Activated naive CD4-positive, alpha-beta T cell treated with anti-CD3 and anti-CD28 coated beads, Interleukin-2, amount 50 U/mL, for 16 hours (primary cell): Measurements from ENCODE around the gene DRD3.
A peak's percentile ranks its signal among the peaks of the same experiment; 100 is the strongest.

ENCODE experiments used
- DNase-seq: peaks from one replicate; pipeline ENCODE4 v3.0.0-alpha.2; 2020

Gene DRD3

DNA sequence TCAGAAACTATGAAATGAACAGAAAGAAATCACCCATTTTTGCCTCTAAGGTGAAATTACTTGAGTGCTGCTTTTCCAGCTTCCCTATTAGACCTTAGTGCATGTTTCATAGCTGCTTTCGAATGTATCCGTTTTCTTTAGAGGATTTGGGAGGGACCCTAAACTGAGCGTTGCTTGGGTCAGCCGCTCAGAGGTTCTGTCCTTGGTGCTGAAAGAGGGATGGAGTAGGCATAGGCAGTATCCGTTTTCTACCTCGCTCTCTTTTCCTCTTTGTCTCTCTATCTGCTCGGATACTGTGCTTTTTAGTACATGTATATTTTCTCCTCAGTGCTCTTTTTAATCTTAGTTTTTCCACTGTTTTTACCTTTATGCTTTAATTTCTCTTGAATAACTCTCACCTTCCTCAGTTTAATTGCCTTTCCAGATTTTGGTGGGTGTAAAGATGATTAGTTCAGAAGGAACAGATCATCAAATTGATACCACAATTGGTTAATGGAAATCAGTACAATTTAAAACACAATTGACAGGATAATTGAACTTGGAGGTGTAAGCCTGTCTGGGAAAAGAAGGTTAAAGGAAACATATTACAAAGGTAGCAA is at the start of gene DRD3:
Gene DRD3, minus strand, starts transcription at position 283 of the 599 bp plus-strand sequence. CDS start 7,060 bp downstream, outside the sequence.
- no peak for DNase-seq

DNA sequence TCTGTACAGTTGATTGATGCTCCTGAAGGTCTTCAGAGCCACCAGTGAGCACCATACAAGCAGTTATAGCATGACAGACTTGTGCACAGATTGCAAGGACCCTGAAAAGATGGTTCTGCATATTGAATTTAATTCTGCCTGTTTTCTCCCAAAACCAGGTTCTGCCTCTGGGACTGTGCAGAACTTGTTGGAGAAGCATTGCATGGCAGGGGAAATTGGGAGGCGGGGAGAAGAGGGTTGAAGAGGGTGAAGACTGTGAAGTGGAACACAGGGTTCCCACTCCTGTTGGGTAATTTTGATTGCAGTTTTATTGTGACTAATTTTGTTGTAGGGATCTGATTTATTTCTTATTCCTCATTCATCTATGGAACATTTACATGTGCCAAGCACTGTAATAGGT is 48.2 kb upstream of the DRD3 start:
- no peak for DNase-seq

DNA sequence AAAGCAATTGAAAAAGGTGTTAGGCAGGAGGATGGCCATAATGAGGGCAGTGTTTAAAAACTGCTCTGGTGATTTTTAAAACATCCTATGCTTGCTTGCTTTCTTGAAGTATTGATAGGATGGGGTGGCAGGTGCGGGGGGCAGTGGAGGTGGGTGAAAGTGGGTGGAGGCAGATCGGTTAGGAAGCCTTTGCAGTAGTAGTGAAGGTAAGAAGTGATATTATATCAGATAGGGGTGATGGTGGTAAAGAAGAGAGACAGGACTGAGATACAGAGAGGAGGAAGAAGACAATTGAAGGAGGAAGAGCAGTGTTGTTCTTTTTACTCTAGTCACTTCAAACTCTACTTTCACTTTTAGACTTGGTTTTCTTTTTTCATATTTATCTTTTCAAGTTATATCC is 47.5 kb upstream of the DRD3 start:
- DNase-seq = no peak

DNA sequence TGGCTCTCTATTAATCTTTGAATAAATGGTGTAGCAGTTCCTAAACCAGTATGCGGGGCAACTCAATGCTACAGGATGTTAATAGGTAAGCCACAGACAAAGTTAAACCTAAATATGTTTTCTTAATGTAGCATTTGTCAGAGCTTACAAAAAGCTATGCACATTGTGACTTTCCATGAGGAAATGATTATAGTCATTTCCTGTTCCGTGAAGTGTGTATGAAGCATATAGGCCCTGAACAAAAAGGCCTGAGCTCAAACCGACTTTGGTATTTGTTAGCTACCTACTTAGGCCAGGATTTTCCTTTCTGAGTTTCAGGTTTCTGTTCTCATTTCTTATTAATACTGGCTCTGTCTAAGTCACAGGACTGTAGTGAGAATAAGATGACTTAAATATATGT is 44.3 kb upstream of the DRD3 start:
- DNase-seq = no peak

DNA sequence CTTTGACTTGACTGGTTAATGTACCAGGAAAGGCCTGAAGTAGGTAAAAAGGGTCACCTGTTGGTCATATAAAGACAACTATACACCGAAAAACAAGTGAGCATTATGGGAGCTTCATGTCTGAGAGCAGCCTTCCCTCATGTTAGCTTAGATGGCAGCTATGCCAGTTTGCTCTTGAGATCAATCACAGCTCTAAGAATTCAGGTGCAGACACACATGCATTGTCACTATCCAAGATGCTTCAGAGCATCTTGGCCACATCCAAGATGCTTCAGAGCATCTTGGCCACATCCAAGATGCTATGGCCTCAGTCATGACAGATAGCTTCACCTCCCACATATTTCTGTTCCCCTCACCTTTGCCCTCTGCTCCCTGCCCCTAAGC is 43.0 kb upstream of the DRD3 start:
- DNase-seq = no peak

DNA sequence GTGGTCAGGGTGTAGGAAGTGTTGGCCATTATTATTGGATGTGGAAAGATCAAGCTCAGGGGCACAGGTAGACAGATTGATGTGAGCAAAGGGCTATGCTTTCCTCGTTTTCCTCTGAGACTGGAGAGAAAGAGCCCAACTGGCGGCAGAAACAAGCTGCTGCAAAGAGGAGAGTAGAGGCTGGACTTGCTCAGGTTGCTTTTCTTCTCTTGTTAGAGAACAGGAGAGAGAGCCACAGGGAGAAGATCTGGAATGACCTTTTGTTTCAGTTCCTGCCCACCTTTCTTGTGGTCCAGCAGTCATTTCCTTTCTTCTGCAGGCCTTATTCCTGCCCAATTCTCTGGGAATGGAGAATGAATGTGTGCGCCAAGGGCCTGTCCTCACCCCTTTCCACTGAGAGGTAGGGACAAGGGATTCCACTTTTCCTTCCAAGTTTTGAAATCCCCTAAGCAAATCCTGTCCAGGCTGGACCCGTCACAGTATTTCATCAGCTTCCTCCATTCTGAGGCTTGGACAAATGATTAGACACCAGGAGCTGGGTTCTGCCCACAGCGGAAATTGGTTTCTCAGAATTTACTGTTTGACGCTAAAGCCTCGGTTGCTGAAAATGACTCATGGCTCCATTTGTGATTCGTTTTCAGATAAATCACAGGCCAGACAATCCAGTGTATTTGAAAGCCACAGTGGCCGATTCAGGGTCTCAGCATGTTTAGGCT is 42.5 kb upstream of the DRD3 start:
- no peak for DNase-seq

DNA sequence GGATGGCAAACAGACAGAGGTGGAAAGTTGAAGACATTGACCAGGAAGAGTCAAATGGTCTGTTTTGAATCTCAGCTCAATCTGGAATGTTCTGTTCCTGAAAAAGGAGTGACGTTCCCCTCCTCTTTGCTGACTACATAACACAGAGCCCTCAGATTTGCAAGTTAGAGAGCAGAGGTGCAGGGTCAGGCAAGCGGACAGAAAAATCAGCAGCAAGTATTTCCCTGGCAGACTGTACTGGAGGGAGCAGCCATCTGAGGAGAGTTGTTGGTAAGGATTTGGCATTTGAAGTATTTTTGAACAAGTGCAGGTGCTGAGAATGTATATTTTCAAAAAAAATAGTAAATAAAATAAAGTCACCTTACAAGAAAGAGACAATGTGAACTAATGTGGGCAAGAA is 40.9 kb upstream of the DRD3 start:
- no peak for DNase-seq

DNA sequence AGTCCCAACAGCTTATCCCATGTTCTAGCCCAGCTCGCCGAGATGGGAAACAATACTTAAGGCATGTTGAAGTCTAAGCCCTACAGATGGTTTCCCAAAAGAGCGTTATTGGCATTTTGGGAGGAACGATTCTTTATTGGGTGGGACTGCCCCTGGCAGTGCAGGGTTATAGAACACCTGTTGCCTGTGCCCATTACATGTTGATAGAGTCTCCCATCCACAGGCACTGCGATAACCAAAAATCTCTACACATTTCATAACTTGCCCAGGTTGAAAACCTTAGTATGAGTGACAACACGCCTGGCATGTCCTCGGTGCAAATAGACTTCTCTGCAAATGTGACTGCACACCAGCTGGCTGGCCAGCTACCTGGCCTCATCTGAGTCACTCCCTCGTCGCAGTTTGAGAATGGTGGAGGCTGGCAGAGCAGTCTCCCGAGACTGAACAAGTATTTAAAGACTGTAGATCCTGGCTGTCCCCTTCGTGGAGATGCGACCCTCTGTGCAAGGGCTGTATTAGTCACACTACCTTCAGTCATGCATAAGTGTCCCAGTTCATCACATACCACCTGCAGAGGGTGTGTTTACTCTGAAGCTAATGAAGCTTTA is 39.8 kb upstream of the DRD3 start:
- no peak for DNase-seq

DNA sequence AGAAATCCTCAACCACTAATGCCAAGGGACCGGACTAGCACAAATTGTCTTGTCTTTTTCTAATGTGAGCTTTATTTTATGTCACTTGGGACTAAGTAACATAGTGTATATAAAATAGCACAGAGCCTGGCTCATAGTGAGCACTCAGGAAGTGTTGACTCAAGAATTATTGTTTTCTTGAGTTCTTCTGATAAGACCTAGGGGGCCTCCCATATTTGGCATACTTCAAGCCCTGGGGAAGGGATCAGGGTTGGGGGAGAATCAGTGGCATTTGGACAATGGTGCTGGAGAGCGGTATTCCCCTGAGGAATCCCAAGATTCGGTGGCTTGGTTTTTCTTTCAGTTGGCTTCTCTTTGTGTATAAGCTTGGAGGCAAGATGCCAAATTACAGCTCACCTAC is 39.2 kb upstream of the DRD3 start:
- no peak for DNase-seq

DNA sequence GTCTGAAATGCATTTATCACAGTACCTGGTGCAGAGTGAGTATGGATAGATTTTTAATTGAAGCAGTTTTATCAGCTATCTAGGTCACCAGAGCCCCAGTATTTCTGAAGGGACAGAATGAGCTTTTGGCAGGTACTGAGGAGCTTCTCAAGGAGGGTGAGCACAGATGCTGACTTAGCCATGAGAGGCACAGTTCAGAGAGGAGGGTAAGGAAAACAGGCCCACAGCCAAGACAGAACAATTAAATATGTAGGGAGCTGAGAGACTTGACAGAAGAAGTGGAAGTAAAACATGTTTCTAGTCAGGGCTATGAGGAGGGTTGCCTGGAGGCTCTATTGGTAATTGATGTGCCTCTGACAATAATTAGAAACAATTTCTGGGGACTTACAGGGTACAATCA is 38.4 kb upstream of the DRD3 start:
- DNase-seq = no peak

DNA sequence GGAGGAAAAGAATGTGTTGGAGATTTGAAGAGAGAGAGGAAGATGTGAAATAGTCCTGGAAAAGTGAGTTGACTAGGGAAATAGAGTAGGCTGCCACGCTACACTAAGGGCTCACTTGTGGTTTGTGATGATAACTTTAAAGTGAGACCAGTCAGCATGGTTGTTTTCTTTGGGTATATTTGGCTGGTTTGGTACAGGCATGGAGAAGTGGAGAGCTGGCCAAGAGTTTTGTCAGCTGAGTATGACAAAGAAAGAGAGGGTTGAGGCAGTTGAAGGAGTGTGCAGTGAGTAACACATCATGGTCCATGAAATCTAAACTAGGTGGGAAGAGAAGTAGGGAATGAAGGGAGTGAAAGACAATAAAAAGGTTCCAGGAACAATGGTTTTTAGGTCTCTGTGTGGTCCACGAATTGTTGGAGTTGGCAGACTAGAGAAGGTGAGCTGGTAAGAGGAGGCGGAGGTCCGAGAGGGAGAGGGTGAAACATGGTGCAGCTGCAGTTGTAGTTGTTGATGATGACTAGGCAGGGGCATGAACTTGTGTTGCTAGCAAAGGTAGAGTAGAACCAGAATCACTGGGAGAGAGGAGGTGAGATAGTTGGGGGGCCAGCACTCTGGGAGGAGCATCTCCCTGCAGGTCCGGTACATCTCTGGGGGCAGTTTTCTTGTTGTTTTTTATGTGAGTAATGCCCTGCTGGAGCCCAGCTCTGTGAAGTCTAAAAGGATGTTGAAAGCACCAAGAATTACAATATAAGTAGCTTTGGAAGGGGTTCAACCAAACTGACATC is 37.5 kb upstream of the DRD3 start:
- no peak for DNase-seq

DNA sequence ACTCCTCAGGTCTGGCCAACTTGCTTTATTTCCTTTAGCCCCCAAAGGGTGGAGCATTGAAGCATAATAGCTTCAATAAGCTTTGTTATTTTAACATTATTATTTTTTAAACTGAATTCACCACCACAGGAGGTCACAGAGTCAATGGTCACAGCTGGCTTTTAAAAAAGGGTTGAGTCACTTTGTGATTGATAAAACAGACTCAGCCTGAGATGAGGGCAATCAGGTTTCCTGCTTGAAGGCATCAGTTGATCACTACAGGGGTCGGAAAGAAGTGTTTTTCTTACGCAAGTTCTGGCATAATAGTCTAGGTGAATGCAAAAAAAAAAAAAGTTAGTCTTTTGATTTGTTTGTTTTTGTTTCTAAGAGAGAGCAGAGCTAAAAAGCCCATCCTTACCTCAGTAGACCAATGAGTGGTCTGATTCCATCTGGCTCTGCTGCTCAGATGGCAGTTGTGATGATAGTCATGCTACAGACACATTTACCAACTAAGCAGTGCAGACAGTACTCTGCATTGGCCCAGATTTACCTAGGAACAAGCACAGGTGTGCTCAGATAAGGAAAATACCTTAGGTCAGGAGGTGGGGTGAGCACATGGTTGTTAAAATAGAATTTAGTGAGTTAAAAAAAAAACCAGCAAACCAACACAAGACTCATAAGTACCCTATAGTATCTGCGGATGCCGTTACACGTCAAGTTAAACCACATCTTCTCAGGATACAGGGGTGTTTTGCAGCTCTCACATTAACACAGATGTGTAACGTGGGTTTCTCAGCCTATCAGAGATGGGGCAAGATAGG is 35.9 kb upstream of the DRD3 start:
- DNase-seq = no peak

DNA sequence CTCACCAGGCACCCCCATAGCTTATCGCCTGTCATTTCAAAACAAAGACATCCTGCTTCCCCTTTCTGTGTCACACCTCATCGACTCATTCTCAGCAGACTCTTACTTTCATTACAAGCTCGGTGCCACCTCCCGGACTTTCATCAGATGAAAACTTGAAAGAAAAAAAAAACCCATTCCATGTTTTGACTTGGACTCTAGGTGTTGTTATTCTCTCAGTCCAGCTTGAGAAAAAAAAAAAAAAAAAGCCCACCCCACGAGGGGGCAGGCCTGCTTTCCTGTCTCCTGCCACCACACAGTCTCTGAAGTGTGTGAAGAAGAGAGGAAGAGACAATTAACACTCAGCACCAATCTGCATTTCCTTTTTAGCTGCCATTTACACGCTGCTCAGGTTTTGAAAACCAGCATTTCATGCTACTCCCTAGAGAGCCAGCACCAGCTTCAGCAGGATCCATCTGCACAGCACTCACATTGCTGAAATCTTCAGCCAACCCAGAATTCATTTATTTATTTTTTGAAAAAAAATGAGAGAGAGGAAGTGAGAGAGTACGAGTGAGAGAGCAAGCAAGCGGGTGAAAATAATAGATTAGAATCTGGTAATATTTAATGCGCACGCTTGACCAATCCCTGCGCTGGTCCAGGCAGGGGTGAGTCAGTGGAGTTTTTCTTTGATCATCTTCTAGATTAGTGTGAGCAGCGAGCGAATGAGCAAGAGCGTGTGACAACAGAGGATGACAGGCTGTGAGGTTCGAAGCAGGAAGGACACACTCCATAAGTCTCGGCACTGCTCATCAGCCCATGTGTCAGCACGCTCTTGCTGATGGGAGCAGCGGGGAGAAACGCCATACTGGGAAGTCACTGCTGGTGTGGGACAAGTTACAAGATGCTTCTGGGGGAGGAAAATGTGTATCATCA is 35.0 kb upstream of the DRD3 start:
- DNase-seq = peak; percentile 70

DNA sequence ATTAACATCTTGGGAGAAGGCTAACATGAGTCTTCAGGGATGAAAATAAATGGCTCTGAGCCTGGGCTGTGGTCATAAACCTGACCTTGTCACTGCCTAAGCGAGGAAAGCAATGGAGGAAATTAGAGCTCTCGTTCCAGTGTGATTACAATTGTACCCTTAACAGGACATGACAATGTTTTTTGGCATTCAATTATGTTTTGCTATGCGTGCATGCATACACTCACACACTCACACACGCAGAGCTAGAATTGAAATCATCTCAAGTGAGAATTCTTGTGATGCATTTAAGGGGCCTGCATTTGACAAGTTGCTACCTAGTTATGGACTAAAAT is 34.4 kb upstream of the DRD3 start:
- no peak for DNase-seq

DNA sequence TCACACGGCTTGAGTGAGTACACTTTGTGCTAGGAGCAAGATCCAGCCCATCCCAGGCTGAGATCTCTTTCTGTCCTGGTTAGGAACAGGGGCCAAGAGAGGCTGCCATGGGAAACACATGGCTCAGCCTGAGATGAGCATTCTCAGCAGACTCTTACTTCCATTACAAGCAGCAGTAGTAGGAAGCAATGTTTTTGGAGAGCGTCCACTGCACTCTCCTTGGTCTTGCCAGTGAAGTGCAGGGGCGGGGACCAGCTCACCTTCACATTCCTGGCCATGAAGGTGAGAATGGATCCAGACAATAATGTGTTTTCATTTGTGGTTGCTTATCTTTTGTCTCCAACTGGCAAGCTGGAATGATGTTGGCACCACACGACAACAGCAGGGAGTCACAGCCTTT is 33.8 kb upstream of the DRD3 start:
- DNase-seq = no peak

DNA sequence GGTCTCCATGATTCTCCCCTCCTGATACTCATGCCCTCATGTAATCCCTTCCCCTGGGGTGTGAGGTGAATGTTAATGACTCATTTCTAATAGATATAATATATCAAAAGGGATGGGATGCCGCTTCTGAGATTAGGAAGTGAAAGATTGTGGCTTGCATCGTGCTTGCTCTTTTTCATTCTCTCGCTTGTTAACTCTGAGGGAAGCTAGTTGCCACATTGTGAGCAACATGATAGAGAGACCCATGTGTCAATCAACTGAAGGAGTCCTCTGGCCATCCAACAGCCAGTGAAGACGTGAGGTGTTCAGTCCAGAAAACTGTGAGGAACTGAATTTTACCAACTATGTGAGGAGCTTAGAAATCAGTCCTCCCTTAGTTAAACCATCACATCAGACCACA is 28.9 kb upstream of the DRD3 start:
- no peak for DNase-seq

DNA sequence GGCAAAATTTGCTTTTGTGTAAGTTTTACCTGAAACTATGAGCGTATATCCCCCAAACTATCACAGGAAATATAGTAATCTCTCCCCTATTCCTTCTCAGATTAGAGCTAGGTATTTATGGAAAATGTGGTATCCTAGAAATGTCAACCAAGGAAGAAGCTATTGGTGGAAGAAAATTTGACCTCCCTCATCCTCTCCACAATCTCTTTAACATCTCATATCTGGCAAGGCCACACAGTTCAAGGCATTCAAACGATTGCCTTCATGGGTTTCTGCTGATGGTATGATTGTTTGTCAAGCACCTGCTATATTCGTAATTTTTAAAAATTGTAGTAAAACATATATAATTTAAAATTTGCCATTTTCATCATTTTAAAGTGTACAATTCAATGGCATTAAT is 27.5 kb upstream of the DRD3 start:
- DNase-seq = no peak

DNA sequence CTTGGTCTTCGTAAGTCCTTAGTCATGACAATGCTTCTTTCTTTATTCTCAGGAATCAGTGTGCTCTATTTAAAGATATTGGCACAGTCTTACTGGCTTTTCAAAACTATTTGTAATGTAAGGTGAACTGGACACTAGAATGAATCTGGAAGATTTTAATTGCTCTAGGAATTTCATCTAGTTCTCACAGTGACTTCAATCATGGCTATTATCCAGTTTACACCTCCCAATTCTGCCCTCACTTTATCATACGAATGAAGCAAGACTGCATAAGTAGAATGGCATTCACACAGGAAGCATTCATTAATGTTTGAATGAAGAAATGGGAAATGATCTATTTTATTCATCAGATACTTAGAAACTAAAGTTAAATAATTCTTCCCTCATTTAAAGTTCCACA is 26.7 kb upstream of the DRD3 start:
- no peak for DNase-seq

DNA sequence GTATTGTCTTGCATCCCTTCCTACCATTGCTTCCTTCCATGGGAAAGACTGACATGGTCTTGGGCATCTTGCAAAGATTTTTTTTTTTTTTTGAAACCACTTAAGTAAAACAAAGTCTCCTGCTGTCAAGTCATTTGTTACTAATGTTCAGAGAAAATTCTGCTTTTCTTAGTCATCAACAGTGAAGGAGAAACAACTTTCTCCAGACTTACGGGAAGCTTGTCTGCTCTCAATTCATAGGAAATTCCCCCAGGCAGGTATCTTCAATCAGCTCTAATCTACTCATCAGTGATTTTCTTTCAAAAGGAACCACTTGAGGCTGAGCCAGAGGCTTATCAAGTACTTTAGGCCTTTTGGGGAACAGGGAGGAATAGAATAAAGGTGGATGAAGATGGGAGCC is 15.9 kb upstream of the DRD3 start:
- no peak for DNase-seq

DNA sequence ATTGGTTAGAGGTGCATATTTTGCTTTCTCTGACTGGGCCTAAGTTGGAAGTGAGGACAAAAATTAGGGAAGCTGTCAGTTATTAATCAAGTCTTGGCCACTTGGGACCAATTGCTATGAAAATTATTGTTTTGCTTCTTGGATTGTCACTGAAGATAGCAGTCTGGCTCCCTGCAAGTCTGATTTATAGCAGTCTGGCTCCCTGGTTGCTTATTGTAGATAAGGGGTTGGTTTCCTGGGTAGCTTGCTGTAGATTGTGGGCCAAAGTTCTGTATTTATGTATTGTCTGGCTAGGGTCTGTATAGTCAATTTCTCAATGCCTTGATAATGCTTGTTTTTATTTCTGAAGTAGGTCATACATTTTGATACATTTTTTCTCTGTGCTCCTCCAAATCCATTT is 13.3 kb upstream of the DRD3 start:
- DNase-seq = no peak

DNA sequence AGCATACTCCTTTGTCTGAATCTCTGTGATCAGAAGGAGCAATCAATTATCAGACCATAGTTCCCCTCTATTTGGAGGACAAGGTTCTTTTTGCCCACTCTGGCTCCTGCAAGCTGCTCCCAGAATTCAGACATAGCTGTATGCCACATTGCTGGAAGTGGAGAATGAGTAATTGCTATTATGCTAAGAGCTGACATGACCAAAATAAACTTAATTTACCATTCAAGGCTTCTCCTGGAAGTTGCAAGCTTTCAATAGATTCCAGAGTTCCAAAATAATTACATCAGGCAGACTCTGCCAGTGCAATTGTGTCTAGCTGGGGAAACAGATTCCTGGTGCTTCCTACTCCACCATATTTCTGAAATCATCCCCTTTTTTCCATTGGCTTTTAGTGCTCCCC is 7.6 kb upstream of the DRD3 start:
- no peak for DNase-seq

DNA sequence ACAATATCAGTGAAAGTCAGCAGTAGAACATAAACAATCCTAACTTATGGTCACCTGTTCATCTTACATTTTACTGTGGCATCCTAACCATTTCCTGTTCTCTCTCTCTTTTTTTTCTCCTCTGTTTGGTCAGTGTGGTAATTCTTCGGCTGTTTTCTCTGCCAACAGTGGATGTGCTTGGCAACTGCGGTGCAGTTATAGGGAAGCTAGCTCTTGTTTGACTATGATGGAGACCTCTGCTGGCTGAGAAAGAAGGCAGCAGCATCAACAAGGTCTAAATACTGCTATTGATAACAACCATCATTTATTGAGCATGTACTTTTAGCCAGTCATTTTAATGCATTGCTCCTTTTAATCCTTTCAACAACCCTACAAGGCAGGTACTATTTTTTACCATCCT is 723 bp upstream of the DRD3 start:
- DNase-seq = no peak
